ENCODE results near the gene MEGF11.

DNA sequence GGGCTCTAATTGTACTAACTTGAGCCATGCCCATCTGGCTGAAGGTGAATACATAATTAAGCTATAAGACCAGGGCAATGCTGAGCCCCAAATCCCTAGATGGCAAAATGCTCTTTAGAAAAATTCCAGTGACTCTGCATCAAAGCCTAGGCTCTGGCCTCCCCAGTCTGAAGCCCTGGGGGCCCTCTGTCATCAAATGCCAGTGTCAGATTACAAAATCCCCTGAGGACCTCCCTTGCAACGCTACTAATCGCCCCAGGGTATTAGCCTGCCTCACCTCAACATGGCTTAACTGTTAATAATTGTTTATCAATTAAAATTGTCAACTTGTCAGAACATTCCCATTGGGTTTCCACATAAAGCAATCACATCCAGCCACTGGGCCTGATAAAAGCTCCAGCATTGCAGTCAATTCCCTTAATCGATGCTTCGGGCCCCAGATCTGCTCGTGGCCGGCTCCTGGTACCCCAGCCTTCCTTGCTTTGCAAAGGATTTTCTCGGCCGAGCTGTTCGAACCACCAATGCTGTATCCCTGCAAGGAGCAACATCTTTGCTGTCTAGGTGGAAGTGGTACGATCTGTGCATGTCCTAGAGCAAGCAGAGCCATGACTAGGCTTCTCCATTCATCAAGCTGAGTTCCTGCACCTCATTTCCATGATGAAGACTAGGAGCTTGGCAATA lies 151.7 kb downstream of the MEGF11 start:
- TF ChIP-seq POLR2AphosphoS5 (IDR thresholded peaks at IDR 0.05) = no peak
- no peak for TF ChIP-seq POLR2A (IDR thresholded peaks at IDR 0.05)
- no peak for TF ChIP-seq CTCF (IDR thresholded peaks at IDR 0.05)
- TF ChIP-seq EP300 (IDR thresholded peaks at IDR 0.05) = no peak
